ENCODE measurements around the gene PLCXD1.
"Not testable (repeated sequence)": the region's sequence is repeated elsewhere in the genome, so short reads cannot be mapped to it uniquely, and the experiment has no call there.

PLCXD1 gene

DNA sequence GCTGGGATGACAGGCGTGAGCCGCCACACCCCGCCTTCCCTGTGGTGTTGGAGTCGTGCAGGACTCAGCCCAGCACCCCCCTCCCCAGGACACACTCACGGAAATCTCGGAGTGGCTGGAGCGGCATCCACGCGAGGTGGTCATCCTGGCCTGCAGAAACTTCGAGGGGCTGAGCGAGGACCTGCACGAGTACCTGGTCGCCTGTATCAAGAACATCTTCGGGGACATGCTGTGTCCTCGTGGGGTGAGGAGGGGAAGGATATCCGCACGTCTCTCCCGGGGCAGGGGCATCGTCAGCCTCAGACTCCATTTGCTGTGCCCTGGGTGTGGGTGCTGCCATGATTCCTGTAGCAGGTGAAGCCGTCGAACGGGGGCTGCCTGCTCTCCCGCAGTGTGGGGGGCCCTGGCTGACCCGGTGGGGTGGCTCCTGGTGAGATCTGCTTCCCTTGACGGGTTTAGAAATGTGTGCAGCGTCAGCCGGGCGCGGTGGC lies 10.3 kb downstream of the PLCXD1 start:
- no peak for DNase-seq

DNA sequence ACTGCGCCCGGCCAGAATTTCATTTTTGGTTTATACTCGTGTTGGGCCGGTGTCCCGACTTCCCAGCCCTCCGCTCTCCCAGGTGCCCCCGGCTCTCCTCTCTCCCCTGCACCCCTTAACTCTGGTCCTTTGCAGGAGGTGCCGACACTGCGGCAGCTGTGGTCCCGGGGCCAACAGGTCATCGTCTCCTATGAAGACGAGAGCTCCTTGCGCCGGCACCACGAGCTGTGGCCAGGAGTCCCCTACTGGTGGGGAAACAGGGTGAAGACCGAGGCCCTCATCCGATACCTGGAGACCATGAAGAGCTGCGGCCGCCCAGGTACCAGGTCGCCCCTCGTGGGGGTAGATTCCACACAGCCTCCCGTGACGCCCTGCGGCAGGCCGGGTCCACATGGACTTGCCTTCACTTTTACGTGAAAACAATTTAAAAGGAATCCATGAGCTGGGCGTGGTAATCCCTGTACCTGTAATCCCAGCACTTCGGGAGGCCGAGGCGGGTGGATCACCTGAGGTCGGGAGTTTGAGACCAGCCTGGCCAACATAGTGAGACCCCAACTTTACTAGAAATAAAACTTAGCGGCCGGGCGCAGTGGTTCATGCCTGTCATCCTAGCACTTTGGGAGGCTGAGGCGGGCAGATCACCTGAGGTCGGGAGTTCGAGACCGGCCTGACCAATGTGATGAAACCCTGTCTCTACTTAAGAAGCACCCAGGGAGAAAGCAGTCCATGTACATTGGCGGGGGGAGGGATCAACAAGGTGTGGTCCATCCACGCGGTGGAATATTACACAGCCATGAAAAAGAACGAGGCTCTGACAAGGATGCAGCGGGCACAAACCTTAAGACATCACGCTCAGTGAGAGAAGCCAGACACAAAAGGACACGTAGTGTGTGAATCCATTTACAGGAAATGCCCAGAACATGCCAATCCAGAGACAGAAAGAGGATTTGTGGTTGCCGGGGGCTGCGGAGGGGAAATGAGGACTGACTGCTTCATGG lies 12.0 kb downstream of the PLCXD1 start:
- DNase-seq = no peak

DNA sequence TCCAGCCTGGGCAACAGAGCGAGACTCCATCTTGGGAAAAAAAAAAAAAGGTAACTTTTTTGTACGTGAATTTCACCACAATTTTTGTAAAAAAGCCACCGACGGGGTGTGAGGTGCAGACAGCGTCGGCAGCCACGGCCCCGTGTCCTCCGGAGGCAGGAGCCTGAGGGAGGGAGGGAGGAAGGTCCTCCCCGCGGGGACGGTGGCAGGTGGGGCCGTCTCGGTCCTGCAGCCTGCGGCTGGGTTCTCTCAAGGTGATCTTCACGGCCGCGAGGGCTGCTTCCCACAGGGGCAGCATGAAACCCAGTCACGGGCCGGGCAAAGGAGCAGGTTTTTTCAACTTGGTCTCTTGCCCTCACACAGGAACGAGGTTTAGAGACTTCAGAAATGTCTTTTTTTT lies 14.0 kb downstream of the PLCXD1 start:
- DNase-seq = no peak

DNA sequence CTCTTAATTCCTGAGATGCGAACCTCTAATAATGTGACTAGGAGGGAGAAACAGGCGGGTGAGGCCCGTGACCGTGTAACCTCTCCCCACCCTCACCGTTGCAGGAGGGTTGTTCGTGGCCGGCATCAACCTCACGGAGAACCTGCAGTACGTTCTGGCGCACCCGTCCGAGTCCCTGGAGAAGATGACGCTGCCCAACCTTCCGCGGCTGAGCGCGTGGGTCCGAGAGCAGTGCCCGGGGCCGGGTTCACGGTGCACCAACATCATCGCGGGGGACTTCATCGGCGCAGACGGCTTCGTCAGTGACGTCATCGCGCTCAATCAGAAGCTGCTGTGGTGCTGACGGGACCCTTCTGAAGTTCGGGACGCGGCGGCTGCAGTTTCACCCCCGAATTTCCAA lies 17.8 kb downstream of the PLCXD1 start:
- DNase-seq = no peak

DNA sequence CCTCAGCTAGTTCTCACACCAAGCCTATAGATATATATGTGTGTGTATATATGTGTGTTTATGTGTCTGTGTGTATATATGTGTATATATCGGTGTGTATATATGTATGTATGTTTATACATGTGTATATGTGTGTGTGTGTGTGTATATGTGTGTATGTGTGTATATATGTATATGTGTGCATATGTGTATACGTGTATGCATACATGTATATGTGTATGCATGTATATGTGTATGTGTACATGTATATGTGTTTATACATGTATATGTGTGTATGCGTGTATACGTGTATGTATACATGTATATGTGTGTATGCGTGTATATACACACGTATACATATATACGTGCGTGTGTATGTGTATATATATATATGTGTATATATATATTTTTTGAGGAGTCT lies 19.2 kb downstream of the PLCXD1 start:
- DNase-seq = no peak

DNA sequence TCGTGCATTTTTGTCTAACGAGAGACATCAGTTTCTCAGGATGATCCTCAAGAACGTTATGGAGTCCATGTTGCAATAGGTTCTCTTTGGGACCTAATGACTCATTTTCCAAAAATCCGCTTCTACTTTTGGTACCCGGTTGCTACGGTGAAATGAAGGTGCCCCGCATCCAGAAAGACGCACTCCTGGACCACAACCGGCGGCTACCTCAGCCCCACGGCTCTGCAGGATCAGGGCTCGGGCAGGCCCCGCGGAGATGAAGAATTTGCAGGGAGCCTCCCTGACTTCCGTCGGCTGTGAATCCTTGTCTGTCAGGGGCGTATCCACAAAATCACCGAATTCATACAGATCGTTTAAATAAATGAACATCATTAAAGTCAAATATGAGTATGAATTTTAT lies 21.8 kb downstream of the PLCXD1 start:
- no peak for DNase-seq

DNA sequence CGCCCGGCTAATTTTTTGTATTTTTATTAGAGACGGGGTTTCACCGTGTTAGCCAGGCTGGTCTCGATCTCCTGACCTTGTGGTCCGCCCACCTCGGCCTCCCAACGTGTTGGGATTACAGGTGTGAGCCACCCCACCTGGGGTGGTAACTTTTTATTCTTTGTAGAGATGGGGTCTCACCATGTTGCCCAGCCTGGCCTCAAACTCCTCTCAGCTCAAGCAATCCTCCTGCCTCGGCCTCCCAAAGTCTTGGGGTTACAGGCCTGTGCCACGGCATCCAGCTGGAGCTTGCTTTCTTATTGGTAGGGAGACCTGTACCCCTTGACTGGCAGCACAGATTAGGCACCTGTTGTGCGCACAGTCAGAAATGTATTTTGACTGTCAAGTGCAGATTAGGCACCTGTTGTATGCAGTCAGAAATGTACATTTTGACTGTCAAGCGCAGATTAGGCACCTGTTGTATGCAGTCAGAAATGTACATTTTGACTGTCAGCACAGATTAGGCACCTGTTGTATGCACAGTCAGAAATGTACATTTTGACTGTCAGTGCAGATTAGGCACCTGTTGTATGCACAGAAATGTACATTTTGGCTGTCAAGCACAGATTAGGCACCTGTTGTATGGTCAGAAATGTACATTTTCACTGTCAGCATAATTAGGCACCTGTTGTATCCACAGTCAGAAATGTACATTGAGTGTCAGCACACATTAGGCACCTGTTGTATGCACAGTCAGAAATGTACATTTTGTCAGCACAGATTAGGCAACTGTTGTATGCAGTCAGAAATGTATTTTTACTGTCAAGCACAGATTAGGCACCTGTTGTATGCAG lies 24.8 kb downstream of the PLCXD1 start:
- not testable (repeated sequence) for DNase-seq

DNA sequence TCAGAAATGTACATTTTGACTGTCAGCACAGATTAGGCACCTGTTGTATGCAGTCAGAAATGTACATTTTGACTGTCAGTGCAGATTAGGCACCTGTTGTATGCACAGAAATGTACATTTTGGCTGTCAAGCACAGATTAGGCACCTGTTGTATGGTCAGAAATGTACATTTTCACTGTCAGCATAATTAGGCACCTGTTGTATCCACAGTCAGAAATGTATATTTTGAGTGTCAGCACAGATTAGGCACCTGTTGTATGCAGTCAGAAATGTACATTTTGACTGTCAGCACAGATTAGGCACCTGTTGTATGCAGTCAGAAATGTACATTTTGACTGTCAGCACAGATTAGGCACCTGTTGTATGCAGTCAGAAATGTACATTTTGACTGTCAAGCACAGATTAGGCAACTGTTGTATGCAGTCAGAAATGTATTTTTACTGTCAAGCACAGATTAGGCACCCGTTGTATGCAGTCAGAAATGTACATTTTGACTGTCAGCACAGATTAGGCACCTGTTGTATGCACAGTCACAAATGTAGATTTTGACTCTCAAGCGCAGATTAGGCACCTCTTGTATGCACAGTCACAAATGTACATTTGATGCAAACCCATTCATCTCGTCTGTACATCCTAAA lies 25.6 kb downstream of the PLCXD1 start:
- DNase-seq = not testable (repeated sequence)

DNA sequence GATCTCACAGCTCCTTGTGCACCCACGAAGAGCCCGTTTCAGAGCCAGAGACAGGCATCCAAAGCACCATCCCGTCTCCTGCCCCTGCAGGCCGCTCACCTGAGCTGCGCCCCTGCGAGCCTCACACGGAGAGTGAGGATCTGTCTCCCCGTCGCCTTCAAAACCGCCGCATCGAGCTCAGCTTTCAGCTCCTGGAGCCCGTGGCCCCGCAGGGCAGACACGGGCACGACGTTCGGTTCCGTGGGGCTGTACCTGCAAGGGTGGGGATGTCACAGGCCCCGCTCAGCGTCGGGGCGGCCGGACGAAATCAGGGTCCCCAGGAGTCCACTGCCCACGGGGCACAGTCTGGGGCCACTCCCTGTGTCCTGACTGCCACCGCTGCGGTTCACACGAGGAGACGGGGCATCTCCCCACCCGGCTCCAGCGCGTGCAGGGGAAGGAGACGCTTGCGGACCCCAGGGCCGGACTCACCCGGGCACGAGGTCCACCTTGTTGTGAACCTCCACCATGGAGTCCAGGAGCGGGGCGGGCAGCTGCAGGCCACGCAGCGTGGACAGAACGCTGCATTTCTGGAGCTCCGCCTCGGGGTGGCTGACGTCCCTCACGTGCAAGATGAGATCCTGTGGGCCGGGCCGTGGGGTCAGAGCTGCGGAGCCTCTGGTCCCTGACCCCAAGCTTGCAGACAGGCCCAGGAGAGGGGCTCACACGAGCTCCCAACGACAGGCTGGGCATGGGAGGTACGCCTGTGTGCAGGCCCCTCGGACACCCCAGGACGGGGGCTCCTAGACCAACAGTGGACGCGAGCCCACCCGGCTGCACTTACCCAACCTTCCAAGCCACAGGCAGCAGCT lies 26.3 kb downstream of the PLCXD1 start:
- DNase-seq = no peak

DNA sequence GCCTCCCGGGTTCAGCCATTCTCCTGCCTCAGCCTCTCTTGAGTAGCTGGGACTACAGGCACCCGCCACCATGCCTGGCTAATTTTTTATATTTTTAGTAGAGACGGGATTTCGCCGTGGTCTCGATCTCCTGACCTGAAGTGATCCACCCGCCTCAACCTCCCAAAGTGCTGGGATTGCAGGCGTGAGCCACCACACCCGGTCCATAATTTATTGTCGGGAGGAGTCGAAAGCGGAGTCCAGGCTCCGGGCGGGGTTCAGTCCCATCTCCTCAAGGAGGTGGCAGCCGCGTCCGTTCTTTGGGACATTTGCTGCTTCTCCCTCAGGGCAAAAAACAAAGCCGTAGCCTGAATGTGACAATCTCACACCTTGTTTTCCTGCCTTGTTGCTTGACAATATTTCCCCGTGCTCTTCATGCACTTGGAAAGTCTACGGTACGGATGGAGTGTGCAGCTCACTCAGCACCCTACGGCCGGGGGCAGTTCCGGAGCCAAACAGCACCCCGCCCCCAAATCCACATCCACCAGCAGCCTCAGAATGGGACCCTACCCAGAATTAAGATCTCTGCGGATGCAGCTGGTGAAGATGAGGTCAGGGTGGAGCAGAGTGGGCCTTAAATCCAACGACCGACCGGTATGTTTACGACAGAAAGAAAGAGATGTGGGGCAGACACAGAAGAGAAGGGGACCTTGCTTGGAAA lies 27.8 kb downstream of the PLCXD1 start:
- DNase-seq = no peak

DNA sequence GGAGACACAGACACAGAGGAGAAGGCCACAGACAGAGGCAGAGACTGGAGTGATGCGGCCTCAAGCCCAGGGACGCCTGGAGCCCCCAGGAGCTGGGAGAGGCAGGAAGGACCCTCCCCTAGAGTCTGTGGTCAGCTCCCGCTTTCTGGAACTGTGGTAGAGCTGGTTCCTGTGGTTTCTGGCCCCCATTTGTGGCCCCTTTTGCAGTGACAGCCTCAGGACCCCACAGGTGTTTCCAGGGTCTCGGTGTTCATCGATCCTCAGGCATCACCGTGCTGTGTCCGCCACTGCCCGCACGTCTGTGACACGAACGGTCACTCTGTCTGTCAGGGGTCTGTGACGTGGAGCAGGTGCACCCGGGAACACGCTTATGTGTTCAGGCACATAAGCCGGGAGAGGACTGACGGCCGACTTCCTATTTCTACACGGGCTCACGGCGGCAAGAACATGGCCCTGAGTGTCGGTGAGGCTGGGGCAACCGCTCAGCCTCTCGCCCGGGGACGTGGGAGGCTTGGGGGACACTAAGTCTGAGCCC lies 29.5 kb downstream of the PLCXD1 start:
- DNase-seq = no peak

DNA sequence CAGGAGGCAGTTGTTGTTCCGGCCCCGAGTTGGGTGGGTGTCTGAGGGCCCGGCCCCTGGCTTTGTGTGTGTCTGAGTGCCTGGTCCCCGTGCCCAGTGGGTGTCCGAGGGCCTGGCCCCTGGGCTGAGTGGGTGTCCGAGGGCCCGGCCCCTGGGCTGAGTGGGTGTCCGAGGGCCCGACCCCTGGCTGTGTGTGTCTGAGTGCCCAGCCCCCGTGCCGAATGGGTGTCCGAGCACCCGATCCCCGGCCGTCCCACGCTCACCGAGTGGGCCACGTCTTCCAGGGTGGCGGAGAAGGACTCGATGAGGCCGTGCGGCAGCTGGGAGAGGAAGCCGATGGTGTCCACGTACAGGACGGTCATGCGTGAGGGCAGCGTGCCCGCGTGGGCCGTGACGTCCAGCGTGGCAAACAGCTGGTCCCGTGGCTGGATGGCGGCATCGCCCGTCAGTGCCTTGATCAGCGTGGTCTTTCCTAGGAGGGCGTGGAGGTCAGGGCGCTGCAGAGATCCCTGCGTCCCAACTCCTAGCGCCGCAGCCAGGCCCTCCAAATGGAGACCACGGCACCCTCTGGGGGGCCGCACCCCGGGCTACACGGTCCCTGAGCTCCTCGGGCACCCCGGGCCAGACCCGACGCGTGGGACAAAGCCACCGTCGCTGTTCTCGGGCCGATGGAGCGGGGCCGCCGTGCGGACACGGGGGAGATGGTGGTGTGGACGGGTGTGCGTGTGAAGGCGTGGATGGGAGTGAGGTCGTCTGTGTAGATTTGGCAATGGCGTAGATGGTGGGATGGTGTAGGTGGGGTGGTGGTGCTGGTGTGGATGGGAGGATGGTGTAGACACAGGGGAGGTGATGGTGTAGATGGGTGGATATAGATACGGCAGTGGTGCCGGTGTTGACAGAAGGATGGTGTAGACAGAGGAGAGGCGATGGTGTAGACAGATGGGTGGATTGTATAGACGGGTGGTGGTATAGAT lies 30.3 kb downstream of the PLCXD1 start:
- no peak for DNase-seq

DNA sequence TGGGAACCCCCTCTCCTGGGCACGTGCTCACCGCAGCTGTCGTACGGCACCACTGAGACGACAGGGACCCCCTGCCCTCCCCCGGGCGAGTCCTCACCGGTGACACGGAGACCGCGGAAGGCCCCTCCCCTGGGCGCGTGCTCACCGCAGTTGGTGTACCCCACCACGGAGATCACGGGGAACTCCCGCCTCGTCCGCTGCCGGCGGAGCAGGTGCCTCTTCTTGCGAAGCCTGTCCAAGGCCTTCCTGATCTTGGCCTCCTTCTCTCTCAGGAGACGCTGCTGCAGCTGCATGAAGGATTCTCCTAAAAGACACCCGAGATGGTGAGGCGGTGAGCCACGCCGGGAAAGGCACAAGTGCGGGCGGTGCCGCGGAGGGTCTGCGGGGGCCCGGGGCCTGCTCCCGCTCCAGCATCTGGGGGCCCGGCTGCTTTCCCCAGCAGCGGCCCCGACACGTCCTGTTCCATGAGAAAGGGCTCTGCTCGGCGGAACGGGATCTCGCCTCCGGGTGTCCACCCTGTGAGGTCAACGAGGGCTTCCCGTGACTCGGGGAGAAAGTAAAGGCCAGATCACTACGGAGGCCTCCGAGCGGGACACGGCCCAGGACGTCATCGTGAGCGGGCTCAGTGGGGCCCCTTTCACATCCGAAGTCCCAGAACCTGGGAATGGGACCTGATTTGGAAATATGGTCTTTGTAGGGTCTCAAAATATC lies 31.6 kb downstream of the PLCXD1 start:
- no peak for DNase-seq

DNA sequence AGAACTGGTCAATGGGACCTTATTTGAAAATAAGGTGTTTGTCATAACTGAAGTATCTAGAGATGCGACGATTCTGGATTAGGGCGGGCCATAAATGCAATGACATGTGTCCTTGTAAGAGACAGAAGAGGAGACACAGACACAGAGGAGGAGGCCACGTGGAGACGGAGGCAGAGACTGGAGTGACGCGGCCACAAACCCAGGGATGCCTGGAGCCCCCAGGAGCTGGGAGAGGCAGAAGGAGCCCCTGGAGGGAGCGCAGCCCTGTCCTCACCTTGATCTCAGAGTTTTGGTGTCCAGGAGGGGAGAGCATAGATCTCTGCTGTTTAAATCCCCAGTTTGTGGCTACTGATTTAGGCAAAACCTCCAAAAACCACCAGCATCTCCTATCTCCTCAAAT lies 32.4 kb downstream of the PLCXD1 start:
- DNase-seq = no peak

DNA sequence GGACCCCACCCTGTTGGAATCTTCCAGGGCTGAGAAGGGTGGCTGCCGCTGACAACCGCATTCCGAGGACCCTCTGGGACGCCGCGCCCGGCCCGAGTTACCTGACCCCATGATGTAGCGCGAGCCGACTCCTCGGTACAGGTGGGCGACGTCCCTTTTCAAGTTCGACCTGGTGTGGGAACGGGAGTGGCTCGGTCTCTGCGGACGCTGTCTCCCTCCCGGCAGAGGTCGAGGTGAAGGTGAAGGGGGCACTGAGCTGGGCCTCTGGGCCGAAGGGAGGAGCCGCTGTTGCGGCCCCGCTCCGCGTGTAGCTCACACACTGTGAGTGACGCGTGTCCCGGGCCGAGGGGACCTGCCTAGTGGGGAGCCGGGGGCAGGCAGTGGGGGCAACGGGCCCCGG lies 32.9 kb downstream of the PLCXD1 start:
- DNase-seq = no peak

DNA sequence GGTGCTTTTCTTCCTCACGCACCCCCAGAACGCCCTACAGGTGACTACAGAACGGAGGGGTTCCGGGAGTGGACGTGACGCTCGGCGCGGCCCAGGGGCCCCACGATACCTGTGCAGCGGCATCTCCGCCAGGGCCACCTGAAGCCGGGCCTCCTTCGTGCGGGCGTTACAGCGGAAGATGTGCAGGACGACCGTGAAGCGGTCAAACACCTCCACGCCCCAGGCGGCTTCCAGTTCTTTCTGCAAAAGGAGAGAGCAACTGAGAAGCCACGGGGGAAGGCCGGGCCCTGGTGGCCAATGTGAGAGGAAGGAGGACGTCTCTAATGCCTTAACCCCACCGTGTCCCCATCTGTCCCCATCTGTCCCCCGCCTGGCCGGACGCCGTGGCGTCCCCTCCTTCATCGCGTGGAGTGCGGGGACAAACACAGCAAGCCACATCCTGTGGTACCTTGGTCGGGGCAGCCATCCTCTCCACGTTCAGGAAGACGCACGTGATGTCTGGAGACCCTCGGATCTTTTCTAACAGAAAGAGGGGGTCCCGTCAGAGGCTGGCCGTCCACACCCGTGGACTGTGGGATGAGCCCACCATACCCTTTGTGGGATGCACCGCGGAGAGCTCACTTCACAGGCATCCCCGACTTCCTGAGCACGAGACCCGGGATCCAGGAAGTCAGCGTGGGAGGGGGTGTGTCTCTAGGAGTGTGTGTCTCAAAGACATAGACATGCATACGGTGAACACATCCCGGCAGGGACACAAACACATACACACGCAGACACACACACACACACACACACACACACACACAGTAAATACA lies 33.8 kb downstream of the PLCXD1 start:
- DNase-seq = no peak

All from amygdala (tissue), 56 donors.